K562 (cell line): Measurements from ENCODE around the gene OXSM. TPM values are rescaled to one million over a fixed set of nuclear protein-coding genes. Genes with fewer than 3 reads are reported as not detected.

Source experiments
- CBX2 ChIP-seq: fragments of 200-600 bp; sonication (generic); IDR thresholded peaks from one replicate; pipeline ENCODE4 v1.6.1; 2012; ENCODE audit warnings: mild to moderate bottlenecking, low read length, inconsistent platforms; ENCODE audit not compliant: insufficient read depth, poor library complexity, severe bottlenecking
- CHAMP1 ChIP-seq: fragments of 450-650 bp; IDR thresholded peaks from 2 replicates; pipeline ENCODE4 v1.6.1; 2016; ENCODE audit warnings: mild to moderate bottlenecking
- CHD2 ChIP-seq: IDR thresholded peaks from 2 replicates; pipeline ENCODE4 v1.6.1; 2011; ENCODE audit warnings: low read depth, low read length
- DIDO1 ChIP-seq: fragments of 450-650 bp; IDR thresholded peaks from 2 replicates; pipeline ENCODE4 v1.6.1; 2016; ENCODE audit warnings: low read depth, missing biosample characterization, missing genetic modification characterization
- GTF2B ChIP-seq: IDR thresholded peaks from 2 replicates; pipeline ENCODE4 v1.6.1; 2011; ENCODE audit not compliant: insufficient read length; ENCODE audit errors: extremely low read depth
- KDM5B ChIP-seq: fragments of 200-600 bp; sonication (generic); IDR thresholded peaks from 2 replicates; pipeline ENCODE4 v1.6.1; 2012; ENCODE audit warnings: low read depth, mild to moderate bottlenecking, moderate library complexity, low read length, control low read depth, inconsistent platforms; ENCODE audit not compliant: insufficient replicate concordance
- LEF1 ChIP-seq: fragments of 450-650 bp; IDR thresholded peaks from 2 replicates; pipeline ENCODE4 v1.6.1; 2016; ENCODE audit warnings: mild to moderate bottlenecking
- MEF2D ChIP-seq: conservative IDR thresholded peaks from 2 replicates; pipeline ENCODE4 v1.6.1; 2016; ENCODE audit warnings: low read depth, missing genetic modification characterization, missing compliant biosample characterization
- NBN ChIP-seq: fragments of 450-650 bp; IDR thresholded peaks from 2 replicates; pipeline ENCODE4 v1.6.1; 2016; ENCODE audit warnings: low read depth, mild to moderate bottlenecking
- NCOA2 ChIP-seq, 2 experiments: fragments of 450-650 bp; IDR thresholded peaks; 2 replicates each; pipeline ENCODE4 v1.6.1; 2018; ENCODE audit warnings: mild to moderate bottlenecking in 2 of 2, moderate library complexity in 1 of 2; ENCODE audit not compliant: partially characterized antibody in 2 of 2
- NR3C1 ChIP-seq: sonication (generic); formaldehyde crosslinking; IDR thresholded peaks from 2 replicates; pipeline ENCODE4 v1.8.1; 2022; ENCODE audit warnings: missing genetic modification reagents
- THRB ChIP-seq: fragments of 450-650 bp; formaldehyde crosslinking; conservative IDR thresholded peaks from 2 replicates; pipeline ENCODE4 v1.4.0; 2022; ENCODE audit warnings: mild to moderate bottlenecking, missing genetic modification characterization
- YBX1 ChIP-seq: fragments of 450-650 bp; IDR thresholded peaks from 2 replicates; pipeline ENCODE4 v1.7.1; 2016; ENCODE audit warnings: mild to moderate bottlenecking
- ZC3H8 ChIP-seq: fragments of 450-650 bp; IDR thresholded peaks from 2 replicates; pipeline ENCODE4 v1.6.1; 2017
- ZNF41 ChIP-seq: fragments of 250-450 bp; sonication (Bioruptor Pico); conservative IDR thresholded peaks from 2 replicates; pipeline ENCODE4 v1.4.0; 2020; ENCODE audit warnings: mild to moderate bottlenecking
- ZNF512 ChIP-seq: IDR thresholded peaks from 2 replicates; pipeline ENCODE4 v1.6.1; 2016; ENCODE audit warnings: missing genetic modification characterization, missing compliant biosample characterization
- ZNF583 ChIP-seq: fragments of 250-450 bp; sonication (Bioruptor Pico); IDR thresholded peaks from 2 replicates; pipeline ENCODE4 v1.4.0; 2020
- polyA plus RNA-seq, 8 experiments: library from polyadenylated mRNA; depleted of rRNA in 4 of 8; stranded (reverse) in 5 of 8; unstranded in 3 of 8; fragments of >200 nt; fragmentation: Nextera tagmentation in 2 of 8; fragmentation: Illumina TruSeq in 1 of 8; extraction: Ambion mirVana in 2 of 8; extraction: Trizol in 1 of 8; gene quantifications; 2 replicates each; pipeline versions ENCODE4 v1.2.1 to v1.2.3, GENCODE V29; 2011 to 2014; ENCODE audit warnings: inconsistent platforms in 1 of 8, missing spikeins in 1 of 8
- total RNA-seq, 7 experiments: library from RNA; depleted of rRNA in 6 of 7; stranded (reverse); fragments of >200 nt in 6 of 7; fragmentation: Illumina TruSeq in 2 of 7; extraction: Trizol in 2 of 7; gene quantifications; 2 replicates each; pipeline versions ENCODE4 v1.2.1 to v1.2.3, GENCODE V29; 2011 to 2021; ENCODE audit warnings: low replicate concordance in 1 of 7
- TF ChIP-seq, protein P1 (sequence below): fragments of 250-450 bp; sonication (Bioruptor Pico); IDR thresholded peaks from 2 replicates; pipeline ENCODE4 v1.8.0; 2021; ENCODE audit warnings: mild to moderate bottlenecking, moderate library complexity

Gene OXSM
- total and polyA plus RNA-seq, 9 of the 15 experiments (the other 6 are each of a cell fraction or from before 2014, with no cell fraction given): 24.0 to 107 (median 34.0) TPM

DNA sequence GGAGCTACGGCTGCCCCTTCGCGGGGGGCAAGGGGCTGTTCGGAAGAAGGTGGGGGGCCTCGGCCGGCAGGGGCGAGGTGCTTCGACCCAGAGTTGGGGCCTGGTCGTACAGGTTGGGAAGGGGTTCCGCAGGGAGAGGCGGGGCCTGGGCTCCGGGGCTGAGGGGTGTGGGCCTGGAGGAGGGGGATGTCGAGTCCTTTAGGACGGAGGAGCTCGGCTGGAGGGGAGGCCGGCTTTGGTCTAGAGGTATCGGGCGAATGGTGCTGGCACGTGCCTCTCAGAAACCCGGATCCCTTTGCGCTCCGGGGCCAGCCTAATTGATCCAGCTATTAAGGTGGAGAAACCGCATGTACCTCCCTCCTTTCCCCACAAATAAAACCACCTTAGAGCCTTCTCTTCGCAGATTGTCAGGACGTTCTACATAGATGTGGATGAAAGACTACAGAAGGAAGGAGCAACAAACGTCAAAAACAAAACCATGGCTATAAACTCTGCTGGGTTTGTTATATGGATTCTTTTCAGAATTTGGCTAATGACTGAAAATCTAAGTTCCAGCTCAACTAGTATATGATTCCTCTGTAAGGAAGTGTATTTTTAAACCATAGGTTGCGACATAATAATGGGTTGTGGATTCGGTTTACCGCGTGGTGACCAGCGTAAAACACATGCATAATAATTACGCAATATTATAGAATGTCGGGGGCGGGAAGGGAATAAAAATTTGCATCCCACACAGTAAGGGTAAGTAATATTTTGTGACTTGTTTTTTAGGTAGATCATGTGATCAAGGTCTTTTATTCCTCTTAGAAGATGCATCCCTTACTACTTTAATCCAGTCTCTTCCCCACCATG, 6.0 kb upstream of the OXSM start (continued):
- 0 out of 2 replicates have a peak, but pooled peaks have one; percentile 67 for TF ChIP-seq NBN
- TF ChIP-seq ZNF41: no peak
- no peak for TF ChIP-seq KDM5B
- no peak for TF ChIP-seq NR3C1 (CRISPR knock-in tag)
- TF ChIP-seq CBX2: no peak
- TF ChIP-seq DIDO1 (tag): no peak
- TF ChIP-seq YBX1: no peak
- no peak for TF ChIP-seq ZC3H8
- TF ChIP-seq THRB: no peak
- TF ChIP-seq CHD2: no peak
- TF ChIP-seq ZNF512 (tag): no peak
- TF ChIP-seq MEF2D (tag): peak; percentile 9; the same call in 1 of the 2 replicates
- TF ChIP-seq ZNF583 (CRISPR knock-in tag): no peak
- no peak for TF ChIP-seq NCOA2 (IDR thresholded peaks at IDR 0.05; ENCODE audit: partially characterized antibody in 2 of 2)
- TF ChIP-seq CHAMP1: no peak
- peak; percentile 9; the same call in 1 of the 2 replicates for TF ChIP-seq LEF1
- TF ChIP-seq, protein P1, sequence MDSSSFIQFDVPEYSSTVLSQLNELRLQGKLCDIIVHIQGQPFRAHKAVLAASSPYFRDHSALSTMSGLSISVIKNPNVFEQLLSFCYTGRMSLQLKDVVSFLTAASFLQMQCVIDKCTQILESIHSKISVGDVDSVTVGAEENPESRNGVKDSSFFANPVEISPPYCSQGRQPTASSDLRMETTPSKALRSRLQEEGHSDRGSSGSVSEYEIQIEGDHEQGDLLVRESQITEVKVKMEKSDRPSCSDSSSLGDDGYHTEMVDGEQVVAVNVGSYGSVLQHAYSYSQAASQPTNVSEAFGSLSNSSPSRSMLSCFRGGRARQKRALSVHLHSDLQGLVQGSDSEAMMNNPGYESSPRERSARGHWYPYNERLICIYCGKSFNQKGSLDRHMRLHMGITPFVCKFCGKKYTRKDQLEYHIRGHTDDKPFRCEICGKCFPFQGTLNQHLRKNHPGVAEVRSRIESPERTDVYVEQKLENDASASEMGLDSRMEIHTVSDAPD (CRISPR knock-in tag): no peak
- TF ChIP-seq GTF2B: no peak
